GM12878 (cell line): ENCODE data around the gene FAM200B. TPM values are rescaled to one million over a fixed set of nuclear protein-coding genes. Genes with fewer than 3 reads are reported as not detected.

Source experiments
- ATAC-seq: fragments of 200-7000 bp; cut with Tn5 transposase; 3 replicates; pipeline ENCODE4 v1.9.1; 2020; ENCODE audit warnings: mild to moderate bottlenecking, moderate library complexity
- BruUV-seq: library from RNA; stranded (reverse); fragments of 400-500 nt; replicated peaks from 2 replicates; lab custom pipeline; 2021; lab: Mats Ljungman, UMichigan
- CTCF ChIA-PET: fragments of 300-600 bp; sonication (Branson Sonifier 250); formaldehyde crosslinking; extraction: SDS; loops from one replicate; lab custom pipeline; 2021; ENCODE audit warnings: inconsistent platforms; lab: Yijun Ruan, JAX
- POLR2A ChIA-PET: fragments of 350-600 bp; formaldehyde crosslinking; extraction: SDS; loops from one replicate; lab custom pipeline; 2021; ENCODE audit warnings: inconsistent platforms; lab: Charles Lee
- RAD21 ChIA-PET: fragments of 300-600 bp; sonication (Branson Sonifier 250); formaldehyde crosslinking; loops from one replicate; lab custom pipeline; 2023; ENCODE audit warnings: antibody characterized with exemption; ENCODE audit not compliant: unreplicated experiment; lab: Charles Lee
- SMC1A ChIA-PET: fragments of 300-600 bp; sonication (Branson Sonifier 250); formaldehyde crosslinking; loops from one replicate; lab custom pipeline; 2023; ENCODE audit not compliant: unreplicated experiment, uncharacterized antibody; lab: Charles Lee
- DNase-seq: peaks from one replicate; pipeline ENCODE4 v3.0.0-alpha.2; 2011; ENCODE audit warnings: low read depth, low spot score
- FAIRE-seq: peaks from 3 replicates; lab custom pipeline; 2011; peaks lifted over from hg19 to GRCh38; lab: Jason Lieb, UNC
- H2AFZ ChIP-seq: 2 replicates; pipeline ENCODE4 v1.6.0; 2011; ENCODE audit warnings: low read depth, low read length, control low read depth; ENCODE audit not compliant: control insufficient read depth
- H3K27ac ChIP-seq: 2 replicates; pipeline ENCODE4 v1.5.1; 2011; ENCODE audit warnings: control low read depth; ENCODE audit not compliant: control insufficient read depth, insufficient read depth
- H3K27me3 ChIP-seq, 2 experiments: replicated peaks in 1 of 2; 2 replicates each; pipeline versions ENCODE4 v1.6.0 to v1.6.1; 2011; ENCODE audit warnings: low read length in 1 of 2; ENCODE audit not compliant: control insufficient read depth in 2 of 2, insufficient read depth in 2 of 2
- H3K36me3 ChIP-seq, 2 experiments: 2 replicates each; pipeline ENCODE4 v1.5.1; 2011; ENCODE audit warnings: low read length in 1 of 2; ENCODE audit not compliant: control insufficient read depth in 2 of 2, insufficient read depth in 2 of 2
- H3K4me1 ChIP-seq: 2 replicates; pipeline ENCODE4 v1.6.1; 2011; ENCODE audit warnings: mild to moderate bottlenecking, low read length, moderate library complexity, mixed read lengths; ENCODE audit not compliant: control insufficient read depth, insufficient read depth
- H3K4me2 ChIP-seq: 2 replicates; pipeline ENCODE4 v1.6.0; 2011; ENCODE audit warnings: control low read depth; ENCODE audit not compliant: control insufficient read depth, insufficient read depth
- H3K4me3 ChIP-seq: fragments of 200-600 bp; sonication (generic); 2 replicates; pipeline ENCODE4 v1.5.1; 2016
- H3K79me2 ChIP-seq: 2 replicates; pipeline ENCODE4 v1.6.0; 2011; ENCODE audit warnings: low read length; ENCODE audit not compliant: control insufficient read depth, insufficient read depth
- H3K9ac ChIP-seq: 2 replicates; pipeline ENCODE4 v1.8.0; 2011; ENCODE audit warnings: low read length, control low read depth, mixed read lengths; ENCODE audit not compliant: control insufficient read depth, insufficient read depth
- H3K9me3 ChIP-seq: replicated peaks from 3 replicates; pipeline ENCODE4 v1.5.1; 2011; ENCODE audit warnings: mild to moderate bottlenecking, low read length; ENCODE audit not compliant: control insufficient read depth, insufficient read depth
- H4K20me1 ChIP-seq: 2 replicates; pipeline ENCODE4 v1.6.0; 2011; ENCODE audit not compliant: control insufficient read depth, insufficient read depth
- BHLHE40 ChIP-seq, 2 experiments: fragments of 450-650 bp in 1 of 2; IDR thresholded peaks; 2 replicates each; pipeline ENCODE4 v1.6.1; 2011 to 2017; ENCODE audit warnings: low read depth in 2 of 2, borderline replicate concordance in 1 of 2, improper control_type of control experiment in 1 of 2, low read length in 1 of 2, mild to moderate bottlenecking in 1 of 2
- CBFB ChIP-seq: IDR thresholded peaks from 2 replicates; pipeline ENCODE4 v1.6.1; 2016; ENCODE audit warnings: antibody characterized with exemption, low read depth
- SPI1 ChIP-seq: IDR thresholded peaks from 2 replicates; pipeline ENCODE4 v1.6.1; 2011; ENCODE audit warnings: low read depth, mild to moderate bottlenecking, low read length, moderate library complexity, borderline replicate concordance; ENCODE audit not compliant: insufficient read depth
- STAT1 ChIP-seq: fragments of 450-650 bp; conservative IDR thresholded peaks from 2 replicates; pipeline ENCODE4 v1.6.1; 2014; ENCODE audit warnings: antibody characterized with exemption, mild to moderate bottlenecking
- TCF7 ChIP-seq: IDR thresholded peaks from 2 replicates; pipeline ENCODE4 v1.6.1; 2014; ENCODE audit warnings: antibody characterized with exemption, borderline replicate concordance
- WGBS: methylation state at CpG from one replicate; pipeline ENCODE4 v1.1.6; 2016; ENCODE audit warnings: low lambda C conversion rate; ENCODE audit not compliant: insufficient replicate concordance, insufficient coverage; ENCODE audit errors: missing lambda C conversion rate; 5-methylcytosine and 5-hydroxymethylcytosine counted together
- in situ Hi-C: fragments of 300-500 bp; cut with MboI; formaldehyde crosslinking; loops from 9 replicates; pipeline ENCODE4 v1.14.3; 2018; ENCODE audit warnings: mixed read lengths
- intact Hi-C: fragments of 100-400 bp; cut with micrococcal nuclease; formaldehyde crosslinking; loops from one replicate; pipeline ENCODE4 v1.14.2; 2022; ENCODE audit not compliant: unreplicated experiment
- polyA plus RNA-seq, 11 experiments: library from polyadenylated mRNA; depleted of rRNA in 4 of 11; unstranded in 6 of 11; stranded (reverse) in 5 of 11; fragments of >200 nt; fragmentation: Nextera tagmentation in 4 of 11; fragmentation: Illumina TruSeq in 1 of 11; extraction: Ambion mirVana in 4 of 11; extraction: Trizol in 1 of 11; gene quantifications; 1 replicate in 1 of 11; 2 replicates in 10 of 11; pipeline versions ENCODE4 v1.2.1 to v1.2.3, GENCODE V29; 2011 to 2016; ENCODE audit warnings: inconsistent platforms in 2 of 11, missing spikeins in 2 of 11, low read depth in 1 of 11
- total RNA-seq, 4 experiments: library from RNA; depleted of rRNA in 3 of 4; stranded (reverse); fragments of >200 nt in 3 of 4; fragmentation: Illumina TruSeq in 1 of 4; extraction: Trizol in 1 of 4; gene quantifications; 2 replicates each; pipeline versions ENCODE4 v1.2.1 to v1.2.3, GENCODE V29; 2013 to 2021
- TF ChIP-seq, protein P1 (sequence below): fragments of 450-650 bp; IDR thresholded peaks from 2 replicates; pipeline ENCODE4 v1.6.1; 2016; ENCODE audit warnings: mild to moderate bottlenecking

The FAM200B gene
- total and polyA plus RNA-seq, 10 of the 15 experiments (the other 5 are each of a cell fraction or from before 2014, with no cell fraction given) = 13.8 to 48.5 (median 25.5) TPM

DNA sequence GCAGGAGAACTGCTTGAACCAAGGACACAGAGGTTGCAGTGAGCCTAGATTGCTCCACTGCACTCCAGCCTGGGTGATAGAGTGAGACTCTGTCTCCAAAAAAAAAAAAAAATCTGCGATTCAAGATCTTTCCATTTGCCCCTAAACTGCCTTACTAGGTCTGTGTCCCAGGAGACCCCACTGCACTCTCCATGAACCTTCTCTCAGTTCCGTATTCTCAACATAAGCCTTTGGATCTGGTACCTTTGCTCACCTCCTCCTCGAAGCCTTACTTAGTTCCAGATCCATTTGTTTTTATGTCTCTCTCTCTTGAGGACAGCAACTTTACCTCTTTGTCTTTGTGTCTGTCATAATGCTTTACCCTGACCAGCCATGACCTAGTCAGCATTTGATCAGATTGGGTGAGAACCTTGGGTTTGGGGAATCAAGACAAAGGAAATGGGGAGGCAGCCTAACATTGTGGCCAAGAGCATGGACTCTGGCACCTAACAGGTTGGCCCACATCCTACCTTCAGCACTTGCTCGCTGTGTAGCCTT is 55.0 kb downstream of the FAM200B start:
- Histone ChIP-seq H3K4me3 (no peak overlapping the region), H3K4me2 (no peak overlapping the region), H3K9ac (no peak overlapping the region), H3K4me1 (no peaks in the 10 kb centered on the region), H2AFZ (no peak overlapping the region), H4K20me1 (no peaks in the 10 kb centered on the region), H3K36me3 (no peaks in the 10 kb centered on the region), H3K79me2 (no peaks in the 10 kb centered on the region), H3K27ac (no peak overlapping the region), H3K27me3 (no peaks in the 10 kb centered on the region; a peak in 1 of 4 replicates), H3K9me3 (no peaks in the 10 kb centered on the region; the same call in 2 of the 3 replicates)
- FAIRE-seq = no peak
- ChIA-PET RAD21 (interaction anchor here (1.0 to 3.5 kb wide), 6 partner anchors 20 to 220 kb away, joined by 4 to 16 read pairs (median 5); no protein-coding TSS in a partner anchor), SMC1A (interaction anchor here (0.7 to 3.2 kb wide), 4 partner anchors 11 to 147 kb away, joined by 3 to 17 read pairs (median 4); no protein-coding TSS in a partner anchor), CTCF (interaction anchor here (0.7 to 3.6 kb wide), 11 partner anchors 11 to 257 kb away, joined by 3 to 33 read pairs (median 6); no protein-coding TSS in a partner anchor), POLR2A (interaction anchor here (0.5 kb wide), 1 partner anchor 10 kb away, joined by 4 read pairs; no protein-coding TSS in a partner anchor)
- ATAC-seq = no peak
- TF ChIP-seq SPI1 (peak; percentile 44; the same call in 1 of the 2 replicates), TCF7 (no peak), STAT1 (no peak), CBFB (no peak), BHLHE40 (IDR thresholded peaks at IDR 0.05; ENCODE audit: borderline replicate concordance in 1 of 2, low read depth in 2 of 2, low read length in 1 of 2) (no peak)
- TF ChIP-seq, protein P1, sequence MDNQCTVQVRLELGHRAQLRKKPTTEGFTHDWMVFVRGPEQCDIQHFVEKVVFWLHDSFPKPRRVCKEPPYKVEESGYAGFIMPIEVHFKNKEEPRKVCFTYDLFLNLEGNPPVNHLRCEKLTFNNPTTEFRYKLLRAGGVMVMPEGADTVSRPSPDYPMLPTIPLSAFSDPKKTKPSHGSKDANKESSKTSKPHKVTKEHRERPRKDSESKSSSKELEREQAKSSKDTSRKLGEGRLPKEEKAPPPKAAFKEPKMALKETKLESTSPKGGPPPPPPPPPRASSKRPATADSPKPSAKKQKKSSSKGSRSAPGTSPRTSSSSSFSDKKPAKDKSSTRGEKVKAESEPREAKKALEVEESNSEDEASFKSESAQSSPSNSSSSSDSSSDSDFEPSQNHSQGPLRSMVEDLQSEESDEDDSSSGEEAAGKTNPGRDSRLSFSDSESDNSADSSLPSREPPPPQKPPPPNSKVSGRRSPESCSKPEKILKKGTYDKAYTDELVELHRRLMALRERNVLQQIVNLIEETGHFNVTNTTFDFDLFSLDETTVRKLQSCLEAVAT = no peak
- intact Hi-C loops (no loop called here), in situ Hi-C loops (no loop called here)
- WGBS = 43% methylated on average over 4 of the region's 4 CpGs
- BruUV-seq = no TSS peak
- DNase-seq = no peak
